Trophoblast cell (in vitro differentiated cells and primary cell): ENCODE results near the gene ASIC5.

Experiments
- DNase-seq, 2 donors: peaks; one replicate each; pipeline ENCODE4 v3.0.0-alpha.2; 2016
- H2AFZ ChIP-seq: 2 replicates; pipeline ENCODE4 v1.6.1; 2013; ENCODE audit warnings: low read length, moderate library complexity, mild to moderate bottlenecking; ENCODE audit not compliant: insufficient read depth, poor library complexity
- H2AK5ac ChIP-seq: 2 replicates; pipeline ENCODE4 v1.6.1; 2013; ENCODE audit warnings: mild to moderate bottlenecking, low read length
- H2BK120ac ChIP-seq: 2 replicates; pipeline ENCODE4 v1.6.1; 2013; ENCODE audit warnings: low read length, mild to moderate bottlenecking, moderate library complexity; ENCODE audit not compliant: insufficient read depth, poor library complexity
- H2BK12ac ChIP-seq: 2 replicates; pipeline ENCODE4 v1.6.1; 2013; ENCODE audit warnings: mild to moderate bottlenecking, low read length, moderate library complexity
- H2BK5ac ChIP-seq: 2 replicates; pipeline ENCODE4 v1.6.1; 2013; ENCODE audit warnings: low read length, low read depth, moderate library complexity, mild to moderate bottlenecking; ENCODE audit not compliant: poor library complexity
- H3K14ac ChIP-seq: 2 replicates; pipeline ENCODE4 v1.6.1; 2013; ENCODE audit warnings: mild to moderate bottlenecking, low read length
- H3K18ac ChIP-seq: 2 replicates; pipeline ENCODE4 v1.6.1; 2013; ENCODE audit warnings: mild to moderate bottlenecking, low read length
- H3K23ac ChIP-seq: 2 replicates; pipeline ENCODE4 v1.6.1; 2013; ENCODE audit warnings: low read length
- H3K27ac ChIP-seq: 2 replicates; pipeline ENCODE4 v1.5.1; 2013; ENCODE audit warnings: low read depth, mild to moderate bottlenecking, inconsistent platforms, low read length, moderate library complexity
- H3K27me3 ChIP-seq: 2 replicates; pipeline ENCODE4 v1.6.1; 2013; ENCODE audit warnings: inconsistent platforms, mild to moderate bottlenecking, low read length, moderate library complexity; ENCODE audit not compliant: insufficient read depth
- H3K36me3 ChIP-seq, 2 experiments: 1 replicate in 1 of 2; 2 replicates in 1 of 2; pipeline ENCODE4 v1.6.1; 2013; ENCODE audit warnings: low read length in 2 of 2, mild to moderate bottlenecking in 2 of 2, moderate library complexity in 1 of 2; ENCODE audit not compliant: insufficient read depth in 2 of 2, control insufficient read depth in 1 of 2
- H3K4ac ChIP-seq: 2 replicates; pipeline ENCODE4 v1.6.1; 2013; ENCODE audit warnings: low read depth, mild to moderate bottlenecking, low read length, moderate library complexity
- H3K4me1 ChIP-seq, 2 experiments: 1 replicate in 1 of 2; 2 replicates in 1 of 2; pipeline ENCODE4 v1.6.1; 2013; ENCODE audit warnings: low read length in 2 of 2, mild to moderate bottlenecking in 2 of 2, moderate library complexity in 1 of 2; ENCODE audit not compliant: insufficient read depth in 2 of 2, control insufficient read depth in 1 of 2
- H3K4me2 ChIP-seq: 2 replicates; pipeline ENCODE4 v1.6.1; 2013; ENCODE audit warnings: inconsistent platforms, mild to moderate bottlenecking, low read length, moderate library complexity
- H3K4me3 ChIP-seq: 2 replicates; pipeline ENCODE4 v1.5.1; 2013; ENCODE audit warnings: mild to moderate bottlenecking, low read depth, low read length, inconsistent platforms
- H3K79me1 ChIP-seq: one replicate; pipeline ENCODE4 v1.6.1; 2013; ENCODE audit warnings: low read length
- H3K79me2 ChIP-seq: 2 replicates; pipeline ENCODE4 v1.6.1; 2013; ENCODE audit warnings: low read length, mild to moderate bottlenecking; ENCODE audit not compliant: control insufficient read depth, insufficient read depth, poor library complexity
- H3K9ac ChIP-seq: 2 replicates; pipeline ENCODE4 v1.6.1; 2013; ENCODE audit warnings: mild to moderate bottlenecking, low read length
- H3K9me3 ChIP-seq: 2 replicates; pipeline ENCODE4 v1.6.1; 2013; ENCODE audit warnings: low read depth, mild to moderate bottlenecking, control low read depth, inconsistent platforms, low read length; ENCODE audit not compliant: insufficient read depth
- H4K12ac ChIP-seq: 2 replicates; pipeline ENCODE4 v1.6.1; 2013; ENCODE audit warnings: low read depth, mild to moderate bottlenecking, low read length, moderate library complexity
- H4K8ac ChIP-seq: 2 replicates; pipeline ENCODE4 v1.6.1; 2013; ENCODE audit warnings: low read depth, mild to moderate bottlenecking, low read length, moderate library complexity
- H4K91ac ChIP-seq: one replicate; pipeline ENCODE4 v1.6.1; 2013; ENCODE audit warnings: low read depth, mild to moderate bottlenecking, low read length, moderate library complexity
- WGBS: extraction: QIAGEN DNeasy Blood & Tissue Kit; methylation state at CpG from one replicate; pipeline ENCODE4 v1.1.7; 2013; ENCODE audit warnings: missing lambda C conversion rate; ENCODE audit not compliant: insufficient read length, insufficient coverage; ENCODE audit errors: extremely low coverage; 5-methylcytosine and 5-hydroxymethylcytosine counted together

ASIC5 gene

GRCh38 chr4:155794589-155795236, 71.4 kb downstream of the ASIC5 start:
- no peak for DNase-seq
- H3K4ac ChIP-seq: no peak overlapping the region
- no peak overlapping the region for H2BK12ac ChIP-seq
- H4K12ac ChIP-seq: no peak overlapping the region
- no peak overlapping the region for H3K14ac ChIP-seq
- H3K9me3 ChIP-seq: no peaks in the 10 kb centered on the region
- no peaks in the 10 kb centered on the region for H3K36me3 ChIP-seq
- no peak overlapping the region for H4K91ac ChIP-seq
- WGBS: no CpG with 5 or more reads among the region's 1 CpG
- H2AFZ ChIP-seq: no peak overlapping the region
- no peak overlapping the region for H4K8ac ChIP-seq
- H3K9ac ChIP-seq: no peak overlapping the region
- no peak overlapping the region for H3K4me3 ChIP-seq
- H3K18ac ChIP-seq: no peak overlapping the region
- no peak overlapping the region for H3K27ac ChIP-seq
- H2BK120ac ChIP-seq: no peak overlapping the region
- H3K27me3 ChIP-seq: no peaks in the 10 kb centered on the region
- no peak overlapping the region for H2BK5ac ChIP-seq
- H3K4me2 ChIP-seq: no peak overlapping the region
- H3K79me2 ChIP-seq: no peaks in the 10 kb centered on the region
- no peaks in the 10 kb centered on the region for H3K4me1 ChIP-seq
- no peak overlapping the region for H3K23ac ChIP-seq
- H2AK5ac ChIP-seq: no peak overlapping the region
- no peaks in the 10 kb centered on the region for H3K79me1 ChIP-seq

GRCh38 chr4:155789982-155790381, 76.1 kb downstream of the ASIC5 start:
- Histone ChIP-seq H3K79me1 (no peaks in the 10 kb centered on the region), H3K14ac (no peak overlapping the region), H3K23ac (no peak overlapping the region), H2BK5ac (no peak overlapping the region), H3K27me3 (no peaks in the 10 kb centered on the region), H3K4ac (no peak overlapping the region), H3K79me2 (no peaks in the 10 kb centered on the region), H3K18ac (no peak overlapping the region), H2AK5ac (no peak overlapping the region), H4K12ac (no peak overlapping the region), H3K4me2 (no peak overlapping the region), H4K91ac (no peak overlapping the region), H3K4me1 (no peaks in the 10 kb centered on the region), H3K9me3 (no peaks in the 10 kb centered on the region), H4K8ac (no peak overlapping the region), H3K4me3 (no peak overlapping the region), H3K27ac (no peak overlapping the region), H3K36me3 (no peaks in the 10 kb centered on the region), H3K9ac (no peak overlapping the region), H2AFZ (no peak overlapping the region), H2BK120ac (no peak overlapping the region), H2BK12ac (no peak overlapping the region)
- DNase-seq: no peak
- no CpG with 5 or more reads among the region's 3 CpGs for WGBS

- no CpG with 5 or more reads among the region's 6 CpGs for WGBS
- no peak overlapping the region for H2BK12ac ChIP-seq
Measured at GRCh38 chr4:155789391-155789790, 76.7 kb downstream of the ASIC5 start.

DNA sequence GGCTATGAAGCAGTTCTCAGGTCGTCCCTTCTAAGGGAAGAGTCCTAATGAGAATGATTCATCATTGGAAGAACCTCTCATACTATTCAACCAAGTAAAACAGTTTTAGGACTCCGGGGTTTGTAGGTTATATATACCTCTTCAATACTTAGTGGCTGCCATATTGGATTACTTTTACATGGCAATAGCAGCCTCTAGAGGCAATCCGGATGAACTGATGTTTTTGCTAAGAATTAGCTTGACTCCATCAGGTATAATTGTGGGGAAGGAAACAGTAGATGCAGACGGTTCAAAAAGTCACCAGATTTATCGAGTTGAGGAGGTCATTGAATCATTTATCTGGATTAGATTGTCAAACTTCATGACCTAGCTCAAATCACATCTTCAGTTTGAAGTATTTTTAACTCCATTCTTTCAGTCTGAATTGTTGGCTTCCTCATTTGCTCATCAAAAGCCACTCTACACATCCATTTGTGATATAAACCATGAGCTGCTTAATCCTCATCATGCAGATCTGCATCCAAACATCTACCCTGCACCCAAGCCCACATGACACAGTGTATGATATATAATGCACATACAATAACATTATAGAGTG, 78.9 kb downstream of the ASIC5 start:
- H3K36me3 ChIP-seq: no peaks in the 10 kb centered on the region
- H3K4me3 ChIP-seq: no peak overlapping the region
- H2BK5ac ChIP-seq: no peak overlapping the region
- H3K18ac ChIP-seq: no peak overlapping the region
- H3K14ac ChIP-seq: no peak overlapping the region
- H3K79me1 ChIP-seq: no peaks in the 10 kb centered on the region
- H3K27me3 ChIP-seq: no peaks in the 10 kb centered on the region
- no peak overlapping the region for H4K12ac ChIP-seq
- H3K9ac ChIP-seq: no peak overlapping the region
- no peaks in the 10 kb centered on the region for H3K79me2 ChIP-seq
- DNase-seq: peak; percentile 18 to 75
- no peak overlapping the region for H2BK120ac ChIP-seq
- no peak overlapping the region for H4K8ac ChIP-seq
- H3K4me2 ChIP-seq: no peak overlapping the region
- H3K27ac ChIP-seq: no peak overlapping the region
- no peak overlapping the region for H4K91ac ChIP-seq
- H2BK12ac ChIP-seq: no peak overlapping the region
- no peak overlapping the region for H3K23ac ChIP-seq
- no peak overlapping the region for H2AFZ ChIP-seq
- no peak overlapping the region for H2AK5ac ChIP-seq
- H3K9me3 ChIP-seq: no peaks in the 10 kb centered on the region
- no CpG with 5 or more reads among the region's 5 CpGs for WGBS
- no peaks in the 10 kb centered on the region for H3K4me1 ChIP-seq
- no peak overlapping the region for H3K4ac ChIP-seq

More at GRCh38 chr4:155789391-155789790, 76.7 kb downstream of the ASIC5 start:
- Histone ChIP-seq H4K91ac (no peak overlapping the region), H3K27me3 (no peaks in the 10 kb centered on the region), H2BK5ac (no peak overlapping the region), H3K18ac (no peak overlapping the region), H2AFZ (no peak overlapping the region), H3K36me3 (no peaks in the 10 kb centered on the region), H3K79me1 (no peaks in the 10 kb centered on the region), H3K9ac (no peak overlapping the region), H4K8ac (no peak overlapping the region), H3K27ac (no peak overlapping the region), H3K4me3 (no peak overlapping the region), H3K4me2 (no peak overlapping the region), H3K14ac (no peak overlapping the region), H3K4ac (no peak overlapping the region), H3K23ac (no peak overlapping the region), H3K4me1 (no peaks in the 10 kb centered on the region), H3K9me3 (no peaks in the 10 kb centered on the region), H4K12ac (no peak overlapping the region), H2AK5ac (no peak overlapping the region), H2BK120ac (no peak overlapping the region), H3K79me2 (no peaks in the 10 kb centered on the region)
- no peak for DNase-seq
